RCC 7860 (cell line): ENCODE measurements around the gene HOPX.
"Not testable (repeated sequence)": the region's sequence is repeated elsewhere in the genome, so short reads cannot be mapped to it uniquely, and the experiment has no call there.

Experiments
- DNase-seq: peaks from one replicate; pipeline ENCODE4 v3.0.0-alpha.2; 2015; ENCODE audit warnings: low spot score
- FAIRE-seq: peaks from 2 replicates; lab custom pipeline; 2012; peaks lifted over from hg19 to GRCh38; lab: Jason Lieb, UNC

HOPX gene

GRCh38 chr4:56689201-56689969, 8.3 kb upstream of the HOPX start:
- no peak for FAIRE-seq
- no peak for DNase-seq

DNA sequence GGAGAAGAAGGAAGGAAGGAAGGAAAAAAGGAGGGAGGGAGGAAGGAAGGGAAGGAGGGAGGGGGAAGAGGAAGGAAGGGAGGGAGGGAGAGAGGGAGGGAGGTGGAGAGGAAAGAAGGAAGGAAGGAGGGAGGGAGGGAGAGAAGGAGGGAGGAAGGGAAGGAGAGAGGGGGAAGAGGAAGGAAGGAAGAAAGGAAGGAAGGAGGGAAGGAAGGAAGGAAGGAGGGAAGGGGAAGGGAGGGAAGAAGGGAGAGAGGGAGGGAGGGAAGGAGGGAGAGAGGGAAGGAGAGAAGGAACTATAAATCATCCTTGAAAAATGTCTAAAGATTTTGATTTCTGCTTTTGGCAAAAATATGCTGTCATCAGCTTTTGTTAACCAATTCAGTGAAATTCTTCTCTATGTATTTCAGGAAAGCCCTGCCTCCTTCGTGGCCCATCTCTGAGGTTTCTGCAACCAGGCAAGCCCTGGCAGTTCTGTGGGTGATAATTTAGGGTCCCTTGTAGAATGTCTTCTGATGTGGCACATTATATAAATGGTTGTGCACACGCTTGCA, 7.1 kb upstream of the HOPX start:
- DNase-seq (no peak), FAIRE-seq (no peak)

- DNase-seq (no peak), FAIRE-seq (no peak)
Measured at GRCh38 chr4:56686537-56687231, 5.6 kb upstream of the HOPX start.

GRCh38 chr4:56684320-56685050, 3.4 kb upstream of the HOPX start:
- FAIRE-seq (no peak), DNase-seq (no peak)

DNA sequence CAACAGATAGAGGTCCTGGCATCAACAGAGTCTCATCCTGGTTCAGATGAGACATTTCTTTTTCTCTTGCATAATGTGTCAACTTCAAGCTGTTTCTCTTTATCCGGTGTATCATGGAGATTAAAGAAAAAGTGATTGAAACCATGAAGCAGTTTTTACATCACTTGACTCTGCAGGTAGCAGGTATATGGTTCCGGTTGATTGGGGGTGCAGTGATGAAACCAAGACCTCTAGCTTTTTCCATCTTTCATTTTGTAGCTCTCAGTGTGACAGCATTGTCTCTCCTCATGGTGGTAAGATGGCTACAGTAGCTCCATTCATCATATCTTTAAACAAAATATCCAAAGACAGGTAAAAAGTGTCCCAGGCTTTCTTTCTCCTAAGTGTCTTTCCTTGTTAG, 2.4 kb upstream of the HOPX start:
- no peak for FAIRE-seq
- DNase-seq, result no peak

DNA sequence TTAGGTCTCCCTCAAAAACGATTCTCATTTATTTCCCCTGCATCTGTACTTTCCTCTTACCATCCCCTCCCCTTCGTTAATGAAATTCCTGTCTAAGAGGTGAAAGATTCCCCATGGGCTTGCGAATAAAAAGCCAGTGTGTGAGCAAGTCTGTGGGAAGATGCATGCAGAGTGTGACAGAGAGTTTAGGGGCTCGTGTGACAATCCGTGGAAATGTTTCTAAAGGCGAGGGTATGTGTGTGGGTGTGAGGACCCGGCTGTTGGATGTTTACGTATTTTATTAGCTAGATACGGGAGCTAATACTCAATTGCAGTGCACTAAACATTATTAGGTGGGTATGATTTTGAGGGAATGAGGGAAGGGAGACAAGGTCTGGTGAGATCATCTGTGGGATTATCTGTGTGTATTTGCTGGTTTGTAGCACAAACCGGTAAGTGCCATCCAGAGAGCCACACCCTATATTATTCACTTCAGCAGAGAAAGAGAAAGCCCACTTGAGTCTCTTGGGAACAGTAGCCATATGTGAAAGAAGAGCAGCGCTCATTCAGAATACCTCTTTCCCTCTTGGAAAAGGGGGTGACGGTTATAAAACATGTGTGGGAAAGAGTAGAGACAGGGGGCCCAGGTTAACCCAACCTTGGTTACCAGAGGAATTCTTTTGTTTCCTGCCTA, 893 bp upstream of the HOPX start:
- DNase-seq, result no peak
- no peak for FAIRE-seq

DNA sequence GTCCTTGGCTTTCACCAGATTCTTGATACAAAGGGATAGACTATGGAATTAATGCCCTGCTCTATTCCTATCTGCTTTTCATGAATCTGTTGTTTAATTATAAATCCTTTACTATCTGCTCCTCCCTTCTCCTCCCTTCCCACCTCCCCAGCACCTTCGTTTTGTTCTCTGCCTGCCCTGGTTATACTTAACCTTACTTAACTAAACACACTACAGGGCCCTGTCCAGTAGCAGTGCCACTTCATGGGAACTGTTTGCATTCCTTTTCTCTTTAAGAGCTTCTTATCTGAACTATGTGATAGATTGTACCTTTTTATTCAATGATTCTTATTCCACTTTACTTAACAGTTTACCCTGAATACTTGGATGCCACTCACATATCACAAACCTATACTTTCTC, 830 bp downstream of the HOPX start:
- DNase-seq (no peak), FAIRE-seq (no peak)

- DNase-seq (no peak), FAIRE-seq (no peak)
Measured at GRCh38 chr4:56677711-56678110, 3.4 kb downstream of the HOPX start.

- FAIRE-seq (peak; percentile 79), DNase-seq (peak; percentile 40)
Measured at GRCh38 chr4:56674984-56675383, 6.1 kb downstream of the HOPX start.

DNA sequence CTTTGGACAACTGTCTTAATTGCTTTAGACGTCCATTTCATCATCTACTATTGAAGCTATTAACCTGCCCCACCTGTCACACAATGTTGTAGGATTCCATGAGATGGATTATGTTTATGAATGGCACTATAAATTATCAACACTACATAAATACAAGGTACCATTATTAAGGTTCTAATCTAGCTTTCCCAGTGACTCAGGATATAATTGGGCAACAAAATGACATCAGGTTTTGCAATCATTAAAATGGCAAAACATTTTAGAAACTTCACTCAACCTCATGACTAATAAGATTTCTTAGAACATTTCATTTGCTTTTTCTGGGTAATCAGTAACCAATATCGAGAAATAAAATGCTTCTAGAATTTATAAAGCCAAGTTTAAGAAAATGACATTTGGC, 9.2 kb downstream of the HOPX start:
- no peak for DNase-seq
- FAIRE-seq, result peak; percentile 51

DNA sequence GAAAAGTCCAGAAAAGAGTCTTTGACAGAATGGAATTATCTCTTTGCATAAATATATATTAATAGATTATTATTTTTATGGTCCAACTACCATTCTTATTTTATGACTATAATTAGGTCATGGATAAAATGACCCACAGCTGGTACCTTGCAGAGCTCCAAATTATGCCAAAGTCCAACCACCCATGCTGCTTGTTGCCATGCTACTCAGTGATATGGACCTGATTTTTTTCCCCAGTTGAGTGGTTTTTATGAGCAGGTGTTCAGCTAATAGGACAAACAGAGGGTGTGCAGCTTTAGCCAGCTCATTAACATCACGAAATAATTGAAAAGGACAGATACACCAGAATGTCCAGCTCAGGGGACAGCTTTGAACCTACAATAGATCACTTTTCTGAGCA, 9.7 kb downstream of the HOPX start:
- DNase-seq, result no peak
- FAIRE-seq, result no peak

GRCh38 chr4:56668267-56668666, 12.8 kb downstream of the HOPX start:
- DNase-seq (no peak), FAIRE-seq (no peak)

DNA sequence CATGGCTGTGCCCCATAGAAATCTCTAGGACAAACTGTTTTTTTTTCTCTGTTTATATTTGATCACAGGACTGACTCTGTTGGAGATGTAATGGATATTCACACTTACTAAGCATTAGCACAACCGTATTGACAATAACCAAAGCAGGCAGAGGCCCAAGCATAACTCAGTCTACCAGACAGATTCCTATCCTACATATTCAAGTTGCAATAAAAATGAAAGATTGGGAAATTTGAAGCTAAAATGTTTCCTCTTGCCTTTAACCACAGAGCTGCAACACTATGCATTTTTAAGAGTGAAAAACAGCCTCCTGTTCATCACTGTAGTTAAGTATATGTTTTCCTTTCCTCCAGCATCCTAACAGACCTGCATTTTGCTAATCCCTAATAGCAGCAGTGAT, 13.7 kb downstream of the HOPX start:
- FAIRE-seq, result not testable (repeated sequence)

DNA sequence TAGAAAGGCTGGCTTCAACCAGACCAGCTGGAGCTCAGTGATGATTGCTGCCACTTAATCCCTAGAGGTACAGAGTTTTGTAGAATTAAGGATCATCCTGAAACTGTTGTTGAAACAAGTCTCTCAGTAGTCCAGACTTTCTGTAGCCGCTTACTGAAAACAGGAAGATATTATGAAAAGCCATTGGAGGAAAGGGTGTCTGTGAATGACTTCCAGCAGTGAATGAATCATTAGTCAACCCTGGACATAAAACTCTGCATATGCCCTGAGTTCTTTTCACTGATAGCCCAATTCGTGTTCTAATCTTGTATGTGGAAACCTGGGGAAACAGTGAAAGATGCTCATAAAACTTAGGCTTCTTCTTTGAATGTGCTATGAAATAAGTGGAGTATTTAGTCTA, 14.8 kb downstream of the HOPX start:
- no peak for DNase-seq
- no peak for FAIRE-seq

More for the DNA sequence above, 13.7 kb downstream of the HOPX start:
- DNase-seq, result not testable (repeated sequence)

DNA sequence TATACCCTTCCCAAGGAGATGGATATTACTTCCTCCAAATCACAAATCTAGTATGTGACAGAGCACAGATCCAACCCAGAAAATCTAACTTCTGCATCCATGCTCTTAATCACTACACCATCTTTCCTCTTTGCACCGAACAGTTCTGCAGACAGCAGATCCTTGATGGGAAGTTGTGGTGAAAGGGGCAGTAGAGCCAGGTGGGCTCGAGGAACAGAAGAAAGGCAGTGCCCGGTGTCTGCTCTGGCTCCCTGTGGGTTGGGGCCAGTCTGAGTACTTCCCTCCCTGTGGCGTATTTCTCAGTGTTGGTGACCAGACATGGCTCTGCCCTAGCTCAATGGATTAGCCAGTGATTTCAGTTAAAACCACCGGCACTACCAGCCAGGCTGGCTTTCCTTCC, 15.3 kb downstream of the HOPX start:
- FAIRE-seq (no peak), DNase-seq (no peak)

- DNase-seq (no peak), FAIRE-seq (no peak)
Measured at GRCh38 chr4:56662782-56663468, 18.2 kb downstream of the HOPX start.

- no peak for FAIRE-seq
- no peak for DNase-seq
Measured at GRCh38 chr4:56659946-56660345, 21.1 kb downstream of the HOPX start.

DNA sequence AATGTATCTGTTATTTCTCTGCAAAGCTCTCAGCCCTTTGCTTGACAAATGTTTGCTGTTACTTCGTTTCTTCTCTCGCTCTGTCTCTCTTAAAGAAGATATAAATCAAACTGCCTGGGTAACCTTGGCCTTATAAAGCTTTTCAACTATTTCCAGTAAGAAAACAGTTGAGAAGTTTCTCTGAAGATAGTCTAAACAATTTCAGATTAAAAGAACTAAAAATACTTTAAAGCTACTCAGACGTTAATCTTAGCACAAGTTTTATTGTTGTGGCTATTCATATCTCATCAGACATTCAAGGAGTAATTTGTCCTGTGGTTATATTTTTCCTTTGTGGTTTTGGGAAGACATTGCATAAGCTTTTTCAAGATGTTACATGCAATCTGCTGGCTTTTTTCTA, 22.6 kb downstream of the HOPX start:
- peak; percentile 13 for DNase-seq
- peak; percentile 69 for FAIRE-seq

DNA sequence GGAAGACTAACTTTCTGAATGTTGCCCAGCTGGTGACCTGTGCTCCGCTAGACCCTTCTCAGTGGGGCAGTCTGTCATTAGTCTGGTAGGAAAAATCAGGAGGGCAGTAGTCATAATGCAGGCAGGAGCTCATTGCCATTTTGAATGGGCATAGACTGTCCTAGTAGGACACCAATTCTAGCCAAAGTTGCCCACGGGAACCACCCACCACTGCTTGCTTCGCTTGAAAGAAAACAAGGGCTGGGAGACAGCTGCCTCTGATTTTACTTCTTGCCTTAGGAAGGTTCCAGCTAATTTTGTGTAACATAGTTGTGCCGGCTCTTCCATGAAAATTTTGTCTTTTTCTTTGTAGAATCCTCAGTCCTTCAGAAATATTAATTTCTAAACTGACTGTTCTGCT, 23.3 kb downstream of the HOPX start:
- FAIRE-seq (no peak), DNase-seq (no peak)

DNA sequence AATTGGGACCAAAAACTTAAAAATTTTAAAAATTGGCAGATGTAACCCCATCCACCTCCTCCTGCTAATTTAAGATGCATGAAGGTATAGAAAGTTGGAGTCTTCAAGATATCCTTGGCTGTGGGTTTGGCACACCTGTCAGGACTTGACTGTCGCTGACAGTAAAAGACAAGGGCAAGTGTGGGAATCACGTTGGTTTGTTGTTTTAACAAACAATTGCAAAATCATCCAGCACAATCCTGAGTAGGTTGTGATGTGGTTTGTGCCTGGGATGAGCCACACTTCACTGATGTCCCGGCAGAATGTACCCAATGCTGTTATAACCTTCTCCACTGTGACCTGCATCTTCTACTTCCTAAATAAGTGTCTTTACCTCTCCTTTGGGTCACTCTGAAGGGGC, 24.0 kb downstream of the HOPX start:
- FAIRE-seq (no peak), DNase-seq (no peak)

DNA sequence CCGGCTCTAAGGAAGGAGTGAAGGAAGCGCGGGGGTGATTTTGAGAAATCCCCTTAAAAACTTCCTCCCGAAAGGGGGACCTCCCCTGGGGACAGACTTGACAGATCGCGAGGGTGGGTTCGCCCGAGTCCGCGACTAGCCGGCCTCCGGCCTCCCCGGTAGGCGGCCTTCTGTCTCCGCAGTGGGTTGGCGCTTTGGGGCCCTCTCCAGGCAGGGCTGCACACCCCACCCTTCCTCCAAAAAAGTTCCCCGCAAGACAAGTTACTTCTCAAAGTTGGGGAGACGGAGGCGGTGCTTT, 24.8 kb downstream of the HOPX start:
- DNase-seq (no peak), FAIRE-seq (no peak)
